Smooth muscle cell (in vitro differentiated cells): ENCODE measurements around the gene MT1E. TPM values are rescaled to one million over a fixed set of nuclear protein-coding genes. Genes with fewer than 3 reads are reported as not detected.
"Not testable (repeated sequence)": the region's sequence is repeated elsewhere in the genome, so short reads cannot be mapped to it uniquely, and the experiment has no call there.

ENCODE experiments used
- DNase-seq: peaks from one replicate; lab custom pipeline; 2025; ENCODE audit not compliant: unreplicated experiment; lab: John Stamatoyannopoulos, UW
- H2AFZ ChIP-seq: fragments of 200-600 bp; sonication (generic); 2 replicates; pipeline ENCODE4 v1.6.0; 2016; ENCODE audit warnings: antibody characterized with exemption, low read depth, mild to moderate bottlenecking
- H3F3A ChIP-seq: fragments of 200-600 bp; sonication (generic); 2 replicates; pipeline ENCODE4 v1.6.0; 2017; ENCODE audit warnings: antibody characterized with exemption, low read depth
- H3K27ac ChIP-seq: fragments of 200-600 bp; sonication (generic); 2 replicates; pipeline ENCODE4 v1.5.1; 2016; ENCODE audit warnings: low read depth, mild to moderate bottlenecking
- H3K27me3 ChIP-seq: fragments of 200-600 bp; sonication (generic); 2 replicates; pipeline ENCODE4 v1.6.1; 2016; ENCODE audit warnings: low read depth, mild to moderate bottlenecking
- H3K36me3 ChIP-seq: fragments of 200-600 bp; sonication (generic); 2 replicates; pipeline ENCODE4 v1.5.1; 2016; ENCODE audit warnings: low read depth
- H3K4me1 ChIP-seq: fragments of 200-600 bp; sonication (generic); 2 replicates; pipeline ENCODE4 v1.5.1; 2016; ENCODE audit warnings: low read depth
- H3K4me2 ChIP-seq: fragments of 200-600 bp; sonication (generic); 2 replicates; pipeline ENCODE4 v1.6.0; 2016; ENCODE audit warnings: mild to moderate bottlenecking
- H3K4me3 ChIP-seq: fragments of 200-600 bp; sonication (generic); 2 replicates; pipeline ENCODE4 v1.5.1; 2016; ENCODE audit warnings: mild to moderate bottlenecking
- H3K79me2 ChIP-seq: fragments of 200-600 bp; sonication (generic); 2 replicates; pipeline ENCODE4 v1.6.0; 2016; ENCODE audit warnings: low read depth, mild to moderate bottlenecking
- H3K9ac ChIP-seq: fragments of 200-600 bp; sonication (generic); 2 replicates; pipeline ENCODE4 v1.6.0; 2016; ENCODE audit warnings: low read depth
- H3K9me3 ChIP-seq: fragments of 200-600 bp; sonication (generic); replicated peaks from 2 replicates; pipeline ENCODE4 v1.5.1; 2016; ENCODE audit warnings: low read depth
- H4K20me1 ChIP-seq: fragments of 200-600 bp; sonication (generic); 2 replicates; pipeline ENCODE4 v1.6.0; 2016; ENCODE audit warnings: low read depth
- WGBS: methylation state at CpG from one replicate; pipeline ENCODE4 v1.1.7; 2016; ENCODE audit warnings: low lambda C conversion rate; 5-methylcytosine and 5-hydroxymethylcytosine counted together
- polyA plus RNA-seq: library from polyadenylated mRNA; unstranded; fragments of >200 nt; fragmentation: Nextera tagmentation; extraction: Ambion mirVana; gene quantifications from 2 replicates; pipeline ENCODE4 v1.2.1, GENCODE V29; 2016
- total RNA-seq: library from RNA; depleted of rRNA; stranded (reverse); fragments of >200 nt; gene quantifications from 2 replicates; pipeline ENCODE4 v1.2.3, GENCODE V29; 2014
- TF ChIP-seq, protein P1 (sequence below): fragments of 200-600 bp; sonication (generic); IDR thresholded peaks from 2 replicates; pipeline ENCODE4 v1.5.1; 2017; ENCODE audit warnings: borderline replicate concordance, mild to moderate bottlenecking, antibody characterized with exemption; ENCODE audit not compliant: insufficient read depth, poor library complexity, severe bottlenecking

Gene MT1E
- total and polyA plus RNA-seq, 2 experiments from 2014 or later = 2.0 to 10.3 TPM

DNA sequence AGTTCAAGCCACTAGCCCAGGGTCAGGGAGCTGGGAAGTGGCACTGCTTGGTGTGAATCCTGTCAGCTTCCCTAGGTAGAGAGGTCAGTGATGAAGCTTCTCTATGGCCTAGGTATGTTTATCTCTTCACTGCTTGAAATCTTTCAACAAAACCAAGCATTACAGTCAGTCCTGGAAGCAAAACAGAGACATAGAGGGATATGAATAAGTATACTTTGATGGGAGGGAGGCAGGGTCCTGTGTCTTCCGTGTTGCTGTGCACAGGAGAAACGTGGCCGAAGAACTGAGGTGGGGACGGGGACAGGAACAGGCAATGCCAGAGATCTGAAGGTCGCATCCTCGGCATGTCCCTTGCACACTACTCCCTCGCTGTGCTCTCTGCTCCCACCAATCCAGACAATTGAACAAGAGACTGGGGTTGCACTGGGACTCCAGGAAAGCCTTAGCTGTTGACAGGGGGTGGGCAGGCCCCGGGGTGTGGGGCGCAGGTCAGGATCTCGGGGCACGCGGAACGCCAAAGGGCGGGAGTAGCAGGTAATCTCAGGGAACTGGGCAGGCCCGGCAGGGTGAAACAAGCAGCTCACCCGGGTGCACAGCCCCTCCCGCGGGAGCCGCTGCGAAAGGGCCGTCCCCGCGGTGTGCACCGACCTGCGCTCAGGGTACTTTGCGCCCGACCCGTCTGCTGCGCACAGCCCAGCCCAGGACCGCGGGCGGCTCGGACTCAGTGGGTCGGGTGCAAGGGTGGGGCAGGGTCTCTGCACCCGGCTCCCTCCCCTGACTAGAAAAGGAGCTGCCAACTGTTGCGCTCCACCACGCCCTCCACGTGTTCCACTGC lies 43.6 kb downstream of the MT1E start, which contains the start of gene MT1H:
MT1H (plus strand) TSS at position 810 of the 835 bp plus-strand sequence. CDS start 71 bp downstream, outside the sequence.
- no peak for DNase-seq
- no peaks in the 10 kb centered on the region for H3K79me2 ChIP-seq
- H3K36me3 ChIP-seq = no peaks in the 10 kb centered on the region
- no peak within 1 kb of the TSS for H3K4me3 ChIP-seq
- H3K27ac ChIP-seq = no peak within 1 kb of the TSS
- WGBS = 36% methylated on average over 16 of the region's 38 CpGs
- TF ChIP-seq, protein P1, sequence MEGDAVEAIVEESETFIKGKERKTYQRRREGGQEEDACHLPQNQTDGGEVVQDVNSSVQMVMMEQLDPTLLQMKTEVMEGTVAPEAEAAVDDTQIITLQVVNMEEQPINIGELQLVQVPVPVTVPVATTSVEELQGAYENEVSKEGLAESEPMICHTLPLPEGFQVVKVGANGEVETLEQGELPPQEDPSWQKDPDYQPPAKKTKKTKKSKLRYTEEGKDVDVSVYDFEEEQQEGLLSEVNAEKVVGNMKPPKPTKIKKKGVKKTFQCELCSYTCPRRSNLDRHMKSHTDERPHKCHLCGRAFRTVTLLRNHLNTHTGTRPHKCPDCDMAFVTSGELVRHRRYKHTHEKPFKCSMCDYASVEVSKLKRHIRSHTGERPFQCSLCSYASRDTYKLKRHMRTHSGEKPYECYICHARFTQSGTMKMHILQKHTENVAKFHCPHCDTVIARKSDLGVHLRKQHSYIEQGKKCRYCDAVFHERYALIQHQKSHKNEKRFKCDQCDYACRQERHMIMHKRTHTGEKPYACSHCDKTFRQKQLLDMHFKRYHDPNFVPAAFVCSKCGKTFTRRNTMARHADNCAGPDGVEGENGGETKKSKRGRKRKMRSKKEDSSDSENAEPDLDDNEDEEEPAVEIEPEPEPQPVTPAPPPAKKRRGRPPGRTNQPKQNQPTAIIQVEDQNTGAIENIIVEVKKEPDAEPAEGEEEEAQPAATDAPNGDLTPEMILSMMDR = no peak
- no peaks in the 10 kb centered on the region for H3K9me3 ChIP-seq
- H3K27me3 ChIP-seq = peaks cover 100% of the 10 kb centered on the region
- H3F3A ChIP-seq = no peaks in the 10 kb centered on the region
- H3K9ac ChIP-seq = no peak within 1 kb of the TSS
- no peaks in the 10 kb centered on the region for H3K4me1 ChIP-seq
- no peaks in the 10 kb centered on the region for H4K20me1 ChIP-seq
- H3K4me2 ChIP-seq = no peak within 1 kb of the TSS
- H2AFZ ChIP-seq = no peak within 1 kb of the TSS

DNA sequence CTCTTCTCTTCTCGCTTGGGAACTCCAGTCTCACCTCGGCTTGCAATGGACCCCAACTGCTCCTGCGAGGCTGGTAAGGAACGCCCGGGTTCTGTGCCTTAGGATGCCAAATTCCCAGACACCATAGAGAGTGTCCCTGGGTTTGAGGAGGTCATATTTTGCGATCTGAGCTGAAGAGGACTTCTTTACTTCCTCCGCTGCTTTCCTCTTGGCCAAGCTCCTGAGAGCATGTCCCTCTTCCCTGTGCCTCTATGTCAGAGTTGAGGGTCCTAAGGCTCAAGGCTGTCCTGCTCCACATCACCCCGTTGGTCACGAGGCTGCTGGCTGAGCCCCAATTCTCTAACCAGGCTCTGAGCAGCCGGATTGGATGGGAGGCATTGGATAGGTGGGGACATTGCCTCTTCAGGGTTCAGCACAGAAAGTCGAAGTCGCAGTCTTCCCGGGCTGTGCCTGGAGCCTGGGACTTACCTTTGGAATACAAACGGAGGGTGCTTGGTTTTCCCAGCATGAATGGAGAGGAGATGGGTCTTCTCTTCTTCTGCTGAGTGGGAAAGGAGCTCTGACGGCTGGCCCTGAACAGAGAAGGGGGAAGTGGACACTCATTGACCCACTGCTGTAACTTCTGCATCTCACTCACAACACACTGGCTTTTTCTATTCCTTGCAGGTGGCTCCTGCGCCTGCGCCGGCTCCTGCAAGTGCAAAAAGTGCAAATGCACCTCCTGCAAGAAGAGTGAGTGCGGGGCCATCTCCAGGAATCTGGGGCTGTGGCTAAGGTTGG lies 44.4 kb downstream of the MT1E start:
- TF ChIP-seq, protein P1 = no peak
- no peak for DNase-seq
- no peak overlapping the region for H3K4me2 ChIP-seq
- no peak overlapping the region for H3K27ac ChIP-seq
- no peaks in the 10 kb centered on the region for H3K36me3 ChIP-seq
- H3K9ac ChIP-seq = no peak overlapping the region
- peaks cover 100% of the 10 kb centered on the region for H3K27me3 ChIP-seq
- H3K79me2 ChIP-seq = no peaks in the 10 kb centered on the region
- H3K4me3 ChIP-seq = no peak overlapping the region
- no peaks in the 10 kb centered on the region for H3F3A ChIP-seq
- no peaks in the 10 kb centered on the region for H4K20me1 ChIP-seq
- H3K9me3 ChIP-seq = no peaks in the 10 kb centered on the region
- 43% methylated on average over 19 of the region's 19 CpGs for WGBS
- H2AFZ ChIP-seq = no peak overlapping the region
- no peaks in the 10 kb centered on the region for H3K4me1 ChIP-seq

DNA sequence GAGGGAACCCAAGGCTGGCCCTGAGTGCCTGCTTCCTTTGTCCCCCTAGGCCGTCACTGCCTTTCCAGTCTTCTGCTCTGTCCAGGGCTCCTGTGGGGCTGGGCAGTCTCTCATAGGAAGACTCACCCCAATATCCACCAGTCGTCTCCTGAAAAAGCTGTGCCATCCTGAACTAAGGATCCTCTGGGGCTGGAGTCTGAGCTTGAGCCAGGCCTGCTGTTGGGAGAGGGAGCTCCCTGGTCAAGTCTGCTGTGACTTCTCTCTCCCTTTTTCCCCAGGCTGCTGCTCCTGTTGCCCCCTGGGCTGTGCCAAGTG lies 45.0 kb downstream of the MT1E start:
- DNase-seq = no peak
- Histone ChIP-seq H3K9me3 (no peaks in the 10 kb centered on the region), H3F3A (no peaks in the 10 kb centered on the region), H3K27me3 (peaks cover 100% of the 10 kb centered on the region), H3K9ac (no peak overlapping the region), H3K36me3 (no peaks in the 10 kb centered on the region), H4K20me1 (no peaks in the 10 kb centered on the region), H3K4me3 (no peak overlapping the region), H3K79me2 (no peaks in the 10 kb centered on the region), H3K4me2 (no peak overlapping the region), H3K4me1 (no peaks in the 10 kb centered on the region), H2AFZ (no peak overlapping the region), H3K27ac (no peak overlapping the region)
- TF ChIP-seq, protein P1 = no peak
- 54% methylated on average over 2 of the region's 2 CpGs for WGBS

DNA sequence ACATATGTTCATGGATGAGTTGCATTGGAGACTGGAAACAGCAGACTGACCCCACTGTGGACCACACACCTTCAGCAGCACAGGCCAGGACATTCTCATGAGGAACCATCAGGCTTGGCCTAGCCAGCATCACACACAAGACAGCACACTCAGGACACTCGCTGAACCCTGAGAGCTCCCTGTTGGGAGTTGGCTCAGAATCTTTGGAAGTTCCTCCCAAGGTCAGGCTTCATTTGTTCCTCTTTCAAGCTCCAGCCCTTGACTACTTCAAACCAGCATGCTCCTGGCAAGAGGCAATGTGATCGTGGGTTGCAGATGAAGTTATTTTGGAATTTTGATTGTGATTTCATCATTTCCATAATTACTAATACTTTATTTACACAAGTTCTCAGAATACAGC lies 46.1 kb downstream of the MT1E start:
- H3F3A ChIP-seq, H3K27ac ChIP-seq, H3K4me3 ChIP-seq, H3K9ac ChIP-seq, H3K4me1 ChIP-seq, H3K36me3 ChIP-seq, H3K79me2 ChIP-seq, H3K9me3 ChIP-seq, H2AFZ ChIP-seq, H4K20me1 ChIP-seq, H3K4me2 ChIP-seq, DNase-seq: not testable (repeated sequence)
- WGBS = 79% methylated on average over 2 of the region's 2 CpGs
- H3K27me3 ChIP-seq = peaks cover 100% of the 10 kb centered on the region

DNA sequence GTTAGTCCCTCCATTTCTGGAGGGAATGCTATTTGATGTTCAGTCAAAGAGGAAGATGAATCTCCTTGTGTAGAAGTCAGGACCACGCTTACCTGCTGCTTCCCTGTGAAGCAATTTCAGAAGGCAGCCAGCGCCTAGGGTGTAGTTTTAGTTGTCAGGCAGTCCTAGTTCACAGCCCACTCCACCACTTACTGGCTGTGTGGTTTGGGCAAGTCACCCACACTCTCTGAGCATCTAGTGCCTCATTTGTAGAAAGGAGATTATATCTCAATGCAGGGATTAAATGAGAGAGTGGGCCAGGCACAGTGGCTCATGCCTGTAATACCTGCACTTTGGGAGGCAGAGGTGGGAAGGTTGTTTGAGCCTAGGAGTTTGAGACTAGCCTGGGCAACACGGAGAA lies 46.6 kb downstream of the MT1E start:
- not testable (repeated sequence) for H3K9me3 ChIP-seq, H3K4me2 ChIP-seq, H3F3A ChIP-seq, H3K36me3 ChIP-seq, DNase-seq, H3K4me3 ChIP-seq, H2AFZ ChIP-seq, H3K27ac ChIP-seq, H3K4me1 ChIP-seq, H3K79me2 ChIP-seq, H4K20me1 ChIP-seq, H3K9ac ChIP-seq
- H3K27me3 ChIP-seq = peaks cover 100% of the 10 kb centered on the region
- WGBS = 81% methylated on average over 3 of the region's 3 CpGs
